ENCODE results near the gene NCK2. TPM values are rescaled to one million over a fixed set of nuclear protein-coding genes. Genes with fewer than 3 reads are reported as not detected.

Gene NCK2
- total RNA-seq, 2 donors from 2014 or later = 39.0 to 144 TPM

- no peak overlapping the region for H3K4me3 ChIP-seq
- intact Hi-C loops (cut with DNase I) = no loop called here
- no peaks in the 10 kb centered on the region for H3K27me3 ChIP-seq (replicated peaks; ENCODE audit: insufficient read depth)
- DNase-seq (ENCODE audit: low spot score) = no peak
- TF ChIP-seq CTCF (IDR thresholded peaks at IDR 0.05) (no peak), POLR2AphosphoS5 (IDR thresholded peaks at IDR 0.05) (no peak), POLR2A (IDR thresholded peaks at IDR 0.05) (no peak)
- no peaks in the 10 kb centered on the region for H3K9me3 ChIP-seq
- 92% methylated on average over 11 of the region's 11 CpGs for WGBS
- no peak overlapping the region for H3K27ac ChIP-seq
- H3K36me3 ChIP-seq = no peaks in the 10 kb centered on the region
- peaks cover 5% of the 10 kb centered on the region for H3K4me1 ChIP-seq (replicated peaks)
Measured at GRCh38 chr2:105787376-105788318, 42.9 kb downstream of the NCK2 start.

GRCh38 chr2:105788670-105789290 is 44.1 kb downstream of the NCK2 start:
- no peak overlapping the region for H3K4me3 ChIP-seq
- H3K4me1 ChIP-seq (replicated peaks) = peaks cover 5% of the 10 kb centered on the region
- intact Hi-C loops (cut with DNase I) = no loop called here
- no peak overlapping the region for H3K27ac ChIP-seq
- no peaks in the 10 kb centered on the region for H3K9me3 ChIP-seq
- H3K27me3 ChIP-seq (replicated peaks; ENCODE audit: insufficient read depth) = no peaks in the 10 kb centered on the region
- 73% methylated on average over 12 of the region's 12 CpGs for WGBS
- H3K36me3 ChIP-seq = no peaks in the 10 kb centered on the region
- no peak for TF ChIP-seq POLR2AphosphoS5 (IDR thresholded peaks at IDR 0.05)
- no peak for TF ChIP-seq CTCF (IDR thresholded peaks at IDR 0.05)
- TF ChIP-seq POLR2A (IDR thresholded peaks at IDR 0.05) = no peak
- DNase-seq (ENCODE audit: low spot score) = no peak

GRCh38 chr2:105789745-105790460 is 45.2 kb downstream of the NCK2 start:
- H3K4me3 ChIP-seq = no peak overlapping the region
- no peak for DNase-seq (ENCODE audit: low spot score)
- WGBS = 19% methylated on average over 11 of the region's 11 CpGs
- no peak overlapping the region for H3K27ac ChIP-seq
- intact Hi-C loops (cut with DNase I) = loop anchor here (5.0 kb wide), 1 partner anchor 48 kb away; the partner anchor contains the start of gene NCK2
- TF ChIP-seq CTCF (IDR thresholded peaks at IDR 0.05) = peak in 1 of 4 experiments; percentile 22
- TF ChIP-seq POLR2AphosphoS5 (IDR thresholded peaks at IDR 0.05) = no peak
- H3K4me1 ChIP-seq (replicated peaks) = peaks cover 5% of the 10 kb centered on the region
- no peaks in the 10 kb centered on the region for H3K36me3 ChIP-seq
- no peaks in the 10 kb centered on the region for H3K27me3 ChIP-seq (replicated peaks; ENCODE audit: insufficient read depth)
- H3K9me3 ChIP-seq = no peaks in the 10 kb centered on the region

- Histone ChIP-seq H3K4me1 (replicated peaks) (peaks cover 5% of the 10 kb centered on the region), H3K9me3 (no peaks in the 10 kb centered on the region), H3K36me3 (no peaks in the 10 kb centered on the region), H3K27ac (no peak overlapping the region), H3K27me3 (replicated peaks; ENCODE audit: insufficient read depth) (no peaks in the 10 kb centered on the region), H3K4me3 (no peak overlapping the region)
- 53% methylated on average over 10 of the region's 10 CpGs for WGBS
- intact Hi-C loops (cut with DNase I) = loop anchor here (5.0 kb wide), 1 partner anchor 48 kb away; the partner anchor contains the start of gene NCK2
- DNase-seq (ENCODE audit: low spot score) = no peak
- no peak for TF ChIP-seq POLR2AphosphoS5 (IDR thresholded peaks at IDR 0.05)
- TF ChIP-seq CTCF (IDR thresholded peaks at IDR 0.05) = no peak
- TF ChIP-seq POLR2A (IDR thresholded peaks at IDR 0.05) = no peak
Measured at GRCh38 chr2:105790461-105791149, 45.9 kb downstream of the NCK2 start.

Data from prostate gland (tissue), 2 donors.